RKO (cell line): ENCODE results near the gene CDK5.
"Not testable (repeated sequence)": the region's sequence is repeated elsewhere in the genome, so short reads cannot be mapped to it uniquely, and the experiment has no call there.

Experiments
- DNase-seq: peaks from one replicate; pipeline ENCODE4 v3.0.0-alpha.2; 2016; ENCODE audit warnings: low spot score

CDK5 gene

DNA sequence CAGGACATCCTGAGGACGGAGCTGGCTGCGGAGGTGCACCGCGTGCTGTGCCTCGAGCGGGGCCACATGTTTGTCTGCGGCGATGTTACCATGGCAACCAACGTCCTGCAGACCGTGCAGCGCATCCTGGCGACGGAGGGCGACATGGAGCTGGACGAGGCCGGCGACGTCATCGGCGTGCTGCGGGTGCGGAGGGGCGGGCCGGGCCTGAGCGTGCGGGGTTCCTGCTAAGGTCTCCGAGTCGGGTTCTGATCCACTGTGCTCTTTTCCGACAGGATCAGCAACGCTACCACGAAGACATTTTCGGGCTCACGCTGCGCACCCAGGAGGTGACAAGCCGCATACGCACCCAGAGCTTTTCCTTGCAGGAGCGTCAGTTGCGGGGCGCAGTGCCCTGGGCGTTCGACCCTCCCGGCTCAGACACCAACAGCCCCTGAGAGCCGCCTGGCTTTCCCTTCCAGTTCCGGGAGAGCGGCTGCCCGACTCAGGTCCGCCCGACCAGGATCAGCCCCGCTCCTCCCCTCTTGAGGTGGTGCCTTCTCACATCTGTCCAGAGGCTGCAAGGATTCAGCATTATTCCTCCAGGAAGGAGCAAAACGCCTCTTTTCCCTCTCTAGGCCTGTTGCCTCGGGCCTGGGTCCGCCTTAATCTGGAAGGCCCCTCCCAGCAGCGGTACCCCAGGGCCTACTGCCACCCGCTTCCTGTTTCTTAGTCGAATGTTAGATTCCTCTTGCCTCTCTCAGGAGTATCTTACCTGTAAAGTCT, 43.8 kb downstream of the CDK5 start:
- no peak for DNase-seq

GRCh38 chr7:151013356-151013732, 44.4 kb downstream of the CDK5 start:
- no peak for DNase-seq

DNA sequence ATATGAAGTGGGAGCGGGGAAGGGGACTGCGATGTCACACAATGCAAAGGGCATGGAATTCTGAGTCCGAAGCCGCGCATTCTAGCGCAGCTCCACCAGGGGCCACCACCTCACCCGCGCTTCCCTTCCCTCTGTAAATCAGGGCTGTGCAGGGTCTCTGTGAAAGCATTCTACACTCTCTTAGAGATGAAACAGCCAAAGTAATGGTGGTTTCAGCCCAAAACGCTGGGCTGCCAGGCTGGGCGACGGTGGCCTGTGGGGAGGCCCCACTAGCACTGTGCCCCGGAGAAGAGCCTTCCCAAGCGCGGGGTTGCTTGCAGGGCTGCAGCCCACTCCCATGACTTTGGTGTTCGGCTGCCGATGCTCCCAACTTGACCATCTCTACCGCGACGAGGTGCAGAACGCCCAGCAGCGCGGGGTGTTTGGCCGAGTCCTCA, 44.8 kb downstream of the CDK5 start:
- DNase-seq: no peak

- no peak for DNase-seq
Measured at GRCh38 chr7:151012031-151012692, 45.5 kb downstream of the CDK5 start.

DNA sequence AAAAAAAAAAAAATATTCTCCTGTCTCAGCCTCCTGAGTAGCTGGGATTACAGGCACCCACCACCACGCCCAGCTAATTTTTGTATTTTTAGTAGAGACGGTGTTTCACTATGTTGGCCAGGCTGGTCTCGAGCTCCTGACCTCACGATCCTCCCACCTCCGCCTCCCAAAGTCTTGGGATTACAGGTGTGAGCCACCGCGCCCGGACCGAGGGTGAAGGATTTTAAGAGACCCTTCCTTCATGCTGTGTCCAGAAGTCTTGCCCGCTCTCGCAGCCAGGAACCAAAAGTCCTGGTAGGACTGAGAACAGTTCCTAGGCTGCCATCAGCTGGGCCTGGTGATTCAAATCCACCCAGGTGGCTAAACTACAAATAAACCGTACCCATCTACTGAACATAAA, 46.1 kb downstream of the CDK5 start:
- DNase-seq: not testable (repeated sequence)

DNA sequence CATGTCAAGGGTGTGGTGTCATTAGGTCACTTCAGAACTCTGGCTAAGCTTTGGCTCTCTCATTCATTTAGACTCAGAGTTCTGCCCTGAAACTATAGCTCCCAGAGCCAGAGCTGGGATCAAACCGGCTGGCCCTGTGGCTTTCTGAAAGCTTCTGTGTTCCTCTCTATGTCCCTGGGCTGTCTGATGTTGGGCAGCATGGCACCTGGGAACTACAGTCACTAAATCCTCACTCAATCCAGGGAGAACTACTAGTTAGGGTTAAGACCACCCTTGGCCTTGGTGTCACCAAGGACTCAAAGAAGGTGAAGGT, 46.6 kb downstream of the CDK5 start:
- DNase-seq: no peak

DNA sequence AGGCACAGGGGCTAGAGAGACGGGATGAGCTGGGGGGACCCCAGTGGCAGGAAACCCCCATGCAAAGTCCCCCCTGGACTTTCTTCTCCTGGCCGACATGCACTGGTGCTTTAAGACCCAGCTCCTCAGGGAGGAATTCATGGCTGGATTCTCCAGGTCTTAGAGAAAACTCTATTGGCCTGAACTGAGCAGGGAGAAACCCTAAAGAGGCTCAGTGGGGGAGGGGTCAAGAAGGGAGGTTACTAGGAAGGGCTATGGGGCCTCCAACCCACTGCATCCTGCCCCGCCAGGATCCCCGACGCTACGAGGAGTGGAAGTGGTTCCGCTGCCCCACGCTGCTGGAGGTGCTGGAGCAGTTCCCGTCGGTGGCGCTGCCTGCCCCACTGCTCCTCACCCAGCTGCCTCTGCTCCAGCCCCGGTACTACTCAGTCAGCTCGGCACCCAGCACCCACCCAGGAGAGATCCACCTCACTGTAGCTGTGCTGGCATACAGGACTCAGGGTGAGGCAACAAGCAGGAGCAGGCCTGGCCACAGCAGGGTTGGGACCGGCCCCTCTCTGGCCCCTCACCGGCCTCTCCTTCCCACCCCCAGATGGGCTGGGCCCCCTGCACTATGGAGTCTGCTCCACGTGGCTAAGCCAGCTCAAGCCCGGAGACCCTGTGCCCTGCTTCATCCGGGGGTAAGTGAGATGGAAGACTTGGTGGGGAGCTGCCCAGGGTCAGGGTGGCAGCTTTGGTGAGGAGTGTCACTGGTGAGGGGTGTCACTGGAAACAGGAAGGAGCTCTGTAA, 47.2 kb downstream of the CDK5 start:
- no peak for DNase-seq

GRCh38 chr7:151010037-151010306, 47.7 kb downstream of the CDK5 start:
- no peak for DNase-seq

- DNase-seq: peak; percentile 59
Measured at GRCh38 chr7:151009327-151010036, 48.2 kb downstream of the CDK5 start.

GRCh38 chr7:151008511-151009323, 49.0 kb downstream of the CDK5 start:
- peak; percentile 95 for DNase-seq

DNA sequence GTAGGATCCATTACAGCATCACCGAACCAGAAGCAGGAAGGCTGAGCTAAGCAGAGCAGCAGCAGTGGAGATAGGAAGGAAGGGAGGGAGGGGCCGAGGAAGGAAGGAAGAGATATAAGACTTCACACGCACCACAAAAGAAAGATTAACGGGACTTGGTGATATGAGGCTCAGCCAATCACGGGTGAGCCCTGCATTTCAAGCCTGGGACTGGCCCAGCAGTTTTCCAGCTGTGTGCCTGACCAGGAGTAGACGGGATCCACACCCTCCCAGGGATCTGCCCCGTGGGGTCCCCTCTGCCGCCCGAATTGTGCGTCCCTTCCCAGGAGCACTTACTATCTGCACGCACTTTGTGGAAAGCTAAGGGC, 49.6 kb downstream of the CDK5 start:
- DNase-seq: peak; percentile 57

GRCh38 chr7:151007469-151007898, 50.2 kb downstream of the CDK5 start:
- no peak for DNase-seq

GRCh38 chr7:151006590-151007300, 51.0 kb downstream of the CDK5 start:
- no peak for DNase-seq

GRCh38 chr7:151005566-151005965, 52.1 kb downstream of the CDK5 start:
- no peak for DNase-seq
